Parathyroid adenoma (tissue), 2 donors: ENCODE results near the gene TRDN.
"Not testable (repeated sequence)": the region's sequence is repeated elsewhere in the genome, so short reads cannot be mapped to it uniquely, and the experiment has no call there.

Experiments used
- H2AFZ ChIP-seq: fragments of 300-600 bp; sonication (generic); one replicate; pipeline ENCODE4 v1.7.0; 2017; ENCODE audit warnings: antibody characterized with exemption, mild to moderate bottlenecking
- H3K27ac ChIP-seq: fragments of 300-600 bp; sonication (generic); one replicate; pipeline ENCODE4 v1.7.0; 2017
- H3K27me3 ChIP-seq: fragments of 300-600 bp; sonication (generic); one replicate; pipeline ENCODE4 v1.7.0; 2017; ENCODE audit warnings: low read length; ENCODE audit not compliant: control insufficient read depth, insufficient read depth
- H3K36me3 ChIP-seq: fragments of 300-600 bp; sonication (generic); one replicate; pipeline ENCODE4 v1.7.0; 2017; ENCODE audit warnings: low read length; ENCODE audit not compliant: control insufficient read depth, insufficient read depth
- H3K4me1 ChIP-seq: fragments of 300-600 bp; sonication (generic); one replicate; pipeline ENCODE4 v1.7.0; 2017; ENCODE audit warnings: control low read depth
- H3K4me2 ChIP-seq: fragments of 300-600 bp; sonication (generic); one replicate; pipeline ENCODE4 v1.7.0; 2017; ENCODE audit warnings: low read length
- H3K4me3 ChIP-seq: fragments of 300-600 bp; sonication (generic); one replicate; pipeline ENCODE4 v1.7.0; 2017; ENCODE audit warnings: low read depth, low read length
- H3K79me2 ChIP-seq: fragments of 300-600 bp; sonication (generic); one replicate; pipeline ENCODE4 v1.7.0; 2017; ENCODE audit warnings: control low read depth
- H3K9ac ChIP-seq: fragments of 300-600 bp; sonication (generic); one replicate; pipeline ENCODE4 v1.7.0; 2017; ENCODE audit warnings: mild to moderate bottlenecking
- H3K9me3 ChIP-seq: fragments of 300-600 bp; sonication (generic); one replicate; pipeline ENCODE4 v1.7.0; 2017; ENCODE audit warnings: low read length; ENCODE audit not compliant: control insufficient read depth
- CTCF ChIP-seq: fragments of 300-600 bp; sonication (generic); IDR thresholded peaks from one replicate; pipeline ENCODE4 v1.7.0; 2017; ENCODE audit warnings: antibody characterized with exemption, mild to moderate bottlenecking
- donor health status: primary hyperparathyroidism.

The TRDN gene

GRCh38 chr6:123276546-123276980 lies 360.2 kb downstream of the TRDN start:
- no peak for TF ChIP-seq CTCF

GRCh38 chr6:123263981-123264380 lies 372.8 kb downstream of the TRDN start:
- Histone ChIP-seq H3K9me3 (no peaks in the 10 kb centered on the region), H3K27ac (no peak overlapping the region), H3K4me1 (no peaks in the 10 kb centered on the region), H3K9ac (no peak overlapping the region), H3K4me2 (no peak overlapping the region), H3K36me3 (no peaks in the 10 kb centered on the region), H3K27me3 (no peaks in the 10 kb centered on the region), H2AFZ (no peak overlapping the region), H3K79me2 (no peaks in the 10 kb centered on the region), H3K4me3 (no peak overlapping the region)
- no peak for TF ChIP-seq CTCF

More at GRCh38 chr6:123276546-123276980, 360.2 kb downstream of the TRDN start:
- Histone ChIP-seq H3K27ac (no peak overlapping the region), H3K79me2 (no peaks in the 10 kb centered on the region), H3K9me3 (no peaks in the 10 kb centered on the region), H3K4me3 (no peak overlapping the region), H3K9ac (no peak overlapping the region), H3K27me3 (no peaks in the 10 kb centered on the region), H3K4me1 (no peaks in the 10 kb centered on the region), H2AFZ (no peak overlapping the region), H3K36me3 (no peaks in the 10 kb centered on the region), H3K4me2 (no peak overlapping the region)

GRCh38 chr6:123240626-123241025 lies 396.1 kb downstream of the TRDN start:
- no peak overlapping the region for H3K27ac ChIP-seq
- no peak for TF ChIP-seq CTCF

GRCh38 chr6:123233336-123233735 lies 403.4 kb downstream of the TRDN start:
- Histone ChIP-seq H3K4me2 (no peak overlapping the region), H3K79me2 (no peaks in the 10 kb centered on the region), H3K4me1 (no peaks in the 10 kb centered on the region), H3K9me3 (no peaks in the 10 kb centered on the region), H2AFZ (no peak overlapping the region), H3K9ac (no peak overlapping the region), H3K4me3 (no peak overlapping the region), H3K27me3 (no peaks in the 10 kb centered on the region), H3K27ac (no peak overlapping the region), H3K36me3 (no peaks in the 10 kb centered on the region)
- TF ChIP-seq CTCF = no peak

More at GRCh38 chr6:123240626-123241025, 396.1 kb downstream of the TRDN start:
- Histone ChIP-seq H2AFZ (no peak overlapping the region), H3K36me3 (no peaks in the 10 kb centered on the region), H3K9me3 (no peaks in the 10 kb centered on the region), H3K27me3 (no peaks in the 10 kb centered on the region), H3K9ac (no peak overlapping the region), H3K4me1 (no peaks in the 10 kb centered on the region), H3K79me2 (no peaks in the 10 kb centered on the region), H3K4me3 (no peak overlapping the region), H3K4me2 (no peak overlapping the region)

- not testable (repeated sequence) for H2AFZ ChIP-seq, H3K9me3 ChIP-seq, H3K4me1 ChIP-seq, H3K36me3 ChIP-seq, H3K27ac ChIP-seq, H3K9ac ChIP-seq, H3K27me3 ChIP-seq, H3K79me2 ChIP-seq, H3K4me3 ChIP-seq, H3K4me2 ChIP-seq
These were observed 409.0 kb downstream of the TRDN start for GRCh38 chr6:123227789-123228188.
